ENCODE results near the gene CHD1. TPM values are rescaled to one million over a fixed set of nuclear protein-coding genes. Genes with fewer than 3 reads are reported as not detected.

CHD1 gene
- total RNA-seq, 3 donors from 2014 or later, result 67.5 to 114 (median 102) TPM

GRCh38 chr5:98969400-98969799, 40.6 kb upstream of the CHD1 start:
- Histone ChIP-seq H3K9me3 (no peaks in the 10 kb centered on the region), H3K27me3 (no peaks in the 10 kb centered on the region), H3K36me3 (no peaks in the 10 kb centered on the region), H3K4me1 (no peaks in the 10 kb centered on the region), H3K4me3 (no peak overlapping the region), H3K27ac (no peak overlapping the region)
- intact Hi-C loops (cut with DNase I; ENCODE audit: low total_unique reads), result no loop called here
- no peak for DNase-seq (ENCODE audit: low spot score in 2 of 2)
- TF ChIP-seq POLR2AphosphoS5 (IDR thresholded peaks at IDR 0.05) (no peak), POLR2A (IDR thresholded peaks at IDR 0.05) (no peak), CTCF (IDR thresholded peaks at IDR 0.05) (no peak)

GRCh38 chr5:98968056-98968564, 39.3 kb upstream of the CHD1 start:
- DNase-seq (ENCODE audit: low spot score in 2 of 2), result no peak
- no peaks in the 10 kb centered on the region for H3K36me3 ChIP-seq
- H3K4me1 ChIP-seq, result no peaks in the 10 kb centered on the region
- no peak overlapping the region for H3K4me3 ChIP-seq
- H3K9me3 ChIP-seq, result no peaks in the 10 kb centered on the region
- H3K27me3 ChIP-seq, result no peaks in the 10 kb centered on the region
- no peak overlapping the region for H3K27ac ChIP-seq
- intact Hi-C loops (cut with DNase I; ENCODE audit: low total_unique reads), result no loop called here
- no peak for TF ChIP-seq POLR2AphosphoS5 (IDR thresholded peaks at IDR 0.05)
- no peak for TF ChIP-seq POLR2A (IDR thresholded peaks at IDR 0.05)
- TF ChIP-seq CTCF (IDR thresholded peaks at IDR 0.05), result no peak

GRCh38 chr5:98965226-98965625, 36.4 kb upstream of the CHD1 start:
- no peak for TF ChIP-seq CTCF (IDR thresholded peaks at IDR 0.05)
- TF ChIP-seq POLR2AphosphoS5 (IDR thresholded peaks at IDR 0.05), result no peak
- no peak for TF ChIP-seq POLR2A (IDR thresholded peaks at IDR 0.05)
- no peak for DNase-seq (ENCODE audit: low spot score in 2 of 2)
- H3K9me3 ChIP-seq, result no peaks in the 10 kb centered on the region
- no peaks in the 10 kb centered on the region for H3K4me1 ChIP-seq
- no peak overlapping the region for H3K27ac ChIP-seq
- intact Hi-C loops (cut with DNase I; ENCODE audit: low total_unique reads), result no loop called here
- H3K36me3 ChIP-seq, result no peaks in the 10 kb centered on the region
- H3K27me3 ChIP-seq, result no peaks in the 10 kb centered on the region
- no peak overlapping the region for H3K4me3 ChIP-seq

- H3K4me1 ChIP-seq, result no peaks in the 10 kb centered on the region
- no peaks in the 10 kb centered on the region for H3K9me3 ChIP-seq
- intact Hi-C loops (cut with DNase I; ENCODE audit: low total_unique reads), result no loop called here
- H3K27me3 ChIP-seq, result no peaks in the 10 kb centered on the region
- TF ChIP-seq POLR2A (IDR thresholded peaks at IDR 0.05) (no peak), CTCF (IDR thresholded peaks at IDR 0.05) (no peak), POLR2AphosphoS5 (IDR thresholded peaks at IDR 0.05) (no peak)
- no peaks in the 10 kb centered on the region for H3K36me3 ChIP-seq
- H3K4me3 ChIP-seq, result no peak overlapping the region
- no peak overlapping the region for H3K27ac ChIP-seq
- no peak for DNase-seq (ENCODE audit: low spot score in 2 of 2)
Observed at GRCh38 chr5:98964621-98965020, 35.8 kb upstream of the CHD1 start.

- DNase-seq (ENCODE audit: low spot score in 2 of 2), result no peak
- Histone ChIP-seq H3K9me3 (no peaks in the 10 kb centered on the region), H3K36me3 (no peaks in the 10 kb centered on the region), H3K4me3 (no peak overlapping the region), H3K4me1 (no peaks in the 10 kb centered on the region), H3K27ac (no peak overlapping the region), H3K27me3 (no peaks in the 10 kb centered on the region)
- TF ChIP-seq CTCF (IDR thresholded peaks at IDR 0.05), result no peak
- TF ChIP-seq POLR2A (IDR thresholded peaks at IDR 0.05), result no peak
- no peak for TF ChIP-seq POLR2AphosphoS5 (IDR thresholded peaks at IDR 0.05)
- intact Hi-C loops (cut with DNase I; ENCODE audit: low total_unique reads), result no loop called here
Observed at GRCh38 chr5:98963019-98963418, 34.2 kb upstream of the CHD1 start.

All from breast epithelium (tissue), 4 donors.